HEK293T (cell line): ENCODE measurements around the gene ZNF850.

Experiments used
- ARNT ChIP-seq: fragments of 450-650 bp; IDR thresholded peaks from 2 replicates; pipeline ENCODE4 v1.6.1; 2017; ENCODE audit warnings: mild to moderate bottlenecking
- BHLHE40 ChIP-seq: fragments of 450-650 bp; IDR thresholded peaks from 2 replicates; pipeline ENCODE4 v1.6.1; 2016; ENCODE audit warnings: mild to moderate bottlenecking, moderate library complexity, borderline replicate concordance
- ELF4 ChIP-seq: fragments of 450-650 bp; IDR thresholded peaks from 2 replicates; pipeline ENCODE4 v1.6.1; 2017; ENCODE audit warnings: antibody characterized with exemption
- FOXA1 ChIP-seq: fragments of 450-650 bp; IDR thresholded peaks from 2 replicates; pipeline ENCODE4 v1.6.1; 2016; ENCODE audit warnings: mild to moderate bottlenecking
- FOXM1 ChIP-seq: fragments of 450-650 bp; IDR thresholded peaks from 2 replicates; pipeline ENCODE4 v1.6.1; 2017; ENCODE audit warnings: mild to moderate bottlenecking, borderline replicate concordance
- HDGF ChIP-seq: fragments of 450-650 bp; IDR thresholded peaks from 2 replicates; pipeline ENCODE4 v1.6.1; 2017; ENCODE audit warnings: antibody characterized with exemption, borderline replicate concordance
- LEF1 ChIP-seq: fragments of 450-650 bp; IDR thresholded peaks from 2 replicates; pipeline ENCODE4 v1.6.1; 2017; ENCODE audit warnings: mild to moderate bottlenecking, borderline replicate concordance
- NFRKB ChIP-seq: fragments of 450-650 bp; IDR thresholded peaks from 2 replicates; pipeline ENCODE4 v1.6.1; 2016; ENCODE audit warnings: mild to moderate bottlenecking, moderate library complexity
- PKNOX1 ChIP-seq: fragments of 450-650 bp; IDR thresholded peaks from 2 replicates; pipeline ENCODE4 v1.6.1; 2016
- SP1 ChIP-seq: fragments of 450-650 bp; IDR thresholded peaks from 2 replicates; pipeline ENCODE4 v1.6.1; 2017
- TARDBP ChIP-seq: fragments of 450-650 bp; IDR thresholded peaks from 2 replicates; pipeline ENCODE4 v1.6.1; 2016
- ZNF384 ChIP-seq: fragments of 450-650 bp; IDR thresholded peaks from 2 replicates; pipeline ENCODE4 v1.6.1; 2016

GRCh38 chr19:36772311-36773222 lies at the start of gene ZNF850:
- TF ChIP-seq ZNF384: no peak
- no peak for TF ChIP-seq NFRKB
- no peak for TF ChIP-seq HDGF
- TF ChIP-seq FOXM1: no peak
- TF ChIP-seq TARDBP: no peak
- TF ChIP-seq PKNOX1: no peak
- peak; percentile 35; the same call in 1 of the 2 replicates for TF ChIP-seq SP1
- TF ChIP-seq ELF4: peak; percentile 58; the same call in 1 of the 2 replicates
- no peak for TF ChIP-seq ARNT
- TF ChIP-seq BHLHE40: no peak
- TF ChIP-seq LEF1: no peak
- no peak for TF ChIP-seq FOXA1
